Amniotic epithelial cell (primary cell): ENCODE measurements around the gene VSTM1.

ENCODE experiments used
- DNase-seq: peaks from one replicate; pipeline ENCODE4 v3.0.0-alpha.2; 2010; ENCODE audit warnings: low read depth

The VSTM1 gene

DNA sequence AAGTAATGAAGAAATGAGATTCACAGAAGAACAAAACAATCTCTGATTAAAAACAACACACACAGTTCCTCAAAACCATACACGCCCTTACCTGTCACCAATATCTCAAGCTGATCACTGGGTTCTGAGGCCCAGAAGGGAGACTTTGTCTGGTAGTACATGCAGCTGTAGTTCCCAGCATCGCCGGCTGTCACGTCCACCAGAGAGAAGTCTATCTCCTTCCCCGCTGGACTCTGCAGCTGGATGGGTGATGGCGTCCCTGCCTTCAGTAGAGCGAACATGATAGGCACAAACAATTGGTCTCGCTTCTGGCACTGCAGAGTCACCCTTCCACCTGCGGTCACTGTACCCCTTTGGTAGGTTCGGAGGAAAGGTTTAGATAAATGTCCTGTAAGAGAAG, 10.1 kb upstream of the VSTM1 start:
- DNase-seq, result no peak

DNA sequence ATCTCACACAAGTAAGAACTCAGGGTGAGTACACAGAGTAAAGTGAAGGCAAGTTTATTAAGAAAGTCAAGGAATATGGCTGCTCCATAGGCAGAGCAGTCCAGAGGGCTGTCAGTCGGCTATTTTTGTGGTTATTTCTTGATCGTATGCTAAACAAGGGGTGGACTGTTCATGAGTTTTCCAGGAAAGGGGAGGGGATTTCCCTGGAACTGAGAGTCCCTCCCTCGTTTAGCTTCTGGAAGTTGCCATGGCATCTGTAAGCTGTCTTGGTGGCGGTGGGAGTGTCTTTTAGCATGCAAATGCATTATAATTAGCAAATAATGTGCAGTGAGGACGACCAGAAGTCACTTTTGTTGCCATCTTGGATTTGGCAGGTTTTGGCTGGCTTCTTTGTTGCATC, 5.8 kb upstream of the VSTM1 start:
- DNase-seq, result no peak

DNA sequence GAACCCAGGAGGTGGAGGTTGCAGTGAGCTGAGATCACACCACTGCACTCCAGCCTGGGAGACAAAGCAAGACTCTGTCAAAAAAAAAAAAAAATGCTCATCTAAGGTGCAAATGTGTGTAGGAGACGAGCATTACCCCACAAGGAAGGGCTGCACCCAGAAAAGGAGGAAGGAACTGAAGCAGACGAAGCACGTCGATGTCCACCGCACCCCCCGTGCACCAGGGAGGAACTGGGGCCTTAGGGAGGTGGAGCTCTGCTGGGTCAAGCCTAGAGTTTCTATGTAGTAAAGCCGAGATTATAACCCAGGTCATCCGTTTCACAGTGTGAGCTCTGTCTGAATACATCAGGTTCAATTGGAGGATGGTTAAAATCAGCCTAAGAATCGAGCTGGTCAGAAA, 1.1 kb downstream of the VSTM1 start:
- DNase-seq, result no peak

DNA sequence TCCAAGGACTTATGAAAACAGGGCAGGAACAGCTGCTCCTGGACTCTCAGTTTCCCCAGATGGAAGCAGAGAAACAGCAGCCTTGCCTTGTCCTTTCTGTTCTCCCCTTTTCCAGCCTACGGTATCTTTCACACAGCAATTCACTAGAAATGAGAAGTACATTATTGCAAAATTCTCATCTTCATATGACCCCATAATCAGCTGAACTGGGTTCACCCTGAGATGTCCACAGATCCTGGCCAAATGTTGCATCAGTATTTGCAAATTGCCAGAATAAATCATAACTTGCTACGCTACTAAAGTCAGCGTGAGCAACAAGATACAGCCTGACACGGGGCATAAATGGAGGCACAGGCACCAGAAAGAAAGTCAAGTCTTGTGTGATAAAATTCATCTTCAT, 16.1 kb downstream of the VSTM1 start:
- DNase-seq, result no peak

DNA sequence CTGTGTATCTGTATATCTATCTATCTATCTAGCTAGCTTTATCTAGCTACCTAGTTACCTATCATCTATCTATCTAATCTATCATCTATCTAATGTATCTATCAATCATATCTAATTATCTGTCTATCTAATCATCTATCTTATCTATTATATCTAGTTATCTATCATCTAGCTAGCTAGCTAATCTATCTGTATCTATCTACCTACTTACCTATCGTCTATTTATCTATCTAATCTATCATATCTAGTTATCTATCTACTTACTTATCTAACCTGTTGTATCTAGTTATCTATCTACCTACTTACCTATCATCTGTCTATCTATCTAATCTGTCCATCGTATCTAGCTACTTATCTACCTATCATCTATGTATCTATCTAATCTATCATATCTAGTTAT, 17.9 kb downstream of the VSTM1 start:
- no peak for DNase-seq

DNA sequence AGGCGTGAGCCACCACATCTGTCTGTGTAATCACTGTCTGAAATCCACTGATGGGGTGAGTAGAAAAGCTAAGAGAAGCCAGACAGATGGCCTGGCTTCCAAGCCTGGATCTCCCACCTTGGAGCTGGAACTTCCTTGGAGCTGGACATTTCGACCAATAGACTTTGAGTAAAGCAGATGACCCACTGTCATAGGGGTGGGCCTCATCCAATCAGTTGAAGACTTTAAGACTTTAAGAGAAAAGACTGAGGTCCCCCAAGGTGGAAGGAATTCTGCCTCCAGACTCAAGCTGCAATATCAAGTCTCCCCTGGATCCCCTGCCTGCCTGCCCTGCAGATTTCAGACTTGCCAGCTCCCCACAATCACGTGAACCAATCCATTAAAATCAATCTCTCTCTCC, 20.7 kb downstream of the VSTM1 start:
- no peak for DNase-seq

DNA sequence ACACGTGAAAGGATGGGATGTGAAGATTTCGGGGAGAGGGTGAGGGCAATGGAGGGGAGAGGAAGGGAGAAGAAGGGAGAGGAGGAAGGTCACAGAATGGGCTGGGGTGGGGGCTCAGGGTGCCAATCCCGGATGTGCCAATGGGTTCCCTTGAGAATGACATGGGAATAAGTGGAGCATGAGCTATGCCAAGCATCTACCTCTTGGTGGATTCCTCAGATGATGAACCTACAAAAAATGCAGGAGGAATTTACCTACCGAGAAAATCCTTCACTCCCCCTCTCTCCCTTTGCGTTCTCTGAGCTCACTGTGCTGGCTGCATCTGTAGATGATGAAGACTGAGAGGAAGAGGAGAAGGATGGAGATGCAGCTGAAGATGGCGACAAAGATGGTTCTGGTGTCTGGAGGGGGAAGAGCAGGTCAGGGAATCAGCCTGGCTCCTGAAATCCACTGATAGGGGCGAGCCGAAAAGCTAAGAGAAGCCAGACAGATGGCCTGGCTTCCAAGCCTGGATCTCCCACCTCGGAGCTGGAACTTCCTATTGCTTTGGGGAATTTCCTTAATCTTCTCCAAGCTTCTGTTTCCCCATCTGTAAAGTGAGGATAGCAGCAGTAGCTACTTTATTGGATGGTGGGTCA, 21.6 kb downstream of the VSTM1 start:
- DNase-seq, result no peak

DNA sequence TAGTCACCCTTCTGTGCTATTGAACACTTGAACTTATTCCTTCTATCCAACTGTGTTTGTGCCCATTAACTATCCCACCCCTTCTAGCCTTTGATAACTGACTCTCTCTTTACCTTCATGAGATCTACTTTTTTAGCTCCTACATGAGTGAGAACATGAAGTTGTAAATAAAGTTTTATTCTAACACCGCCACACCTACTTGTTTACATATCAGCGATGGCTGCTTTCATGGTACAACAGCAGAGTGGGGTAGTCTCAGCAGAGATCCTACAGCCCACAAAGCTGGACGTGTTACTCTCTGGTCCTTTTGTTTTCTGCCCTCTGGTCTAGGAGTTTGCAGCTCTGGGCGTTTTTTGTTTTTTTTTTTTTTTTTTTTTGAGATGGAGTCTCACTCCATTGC, 23.7 kb downstream of the VSTM1 start:
- no peak for DNase-seq

DNA sequence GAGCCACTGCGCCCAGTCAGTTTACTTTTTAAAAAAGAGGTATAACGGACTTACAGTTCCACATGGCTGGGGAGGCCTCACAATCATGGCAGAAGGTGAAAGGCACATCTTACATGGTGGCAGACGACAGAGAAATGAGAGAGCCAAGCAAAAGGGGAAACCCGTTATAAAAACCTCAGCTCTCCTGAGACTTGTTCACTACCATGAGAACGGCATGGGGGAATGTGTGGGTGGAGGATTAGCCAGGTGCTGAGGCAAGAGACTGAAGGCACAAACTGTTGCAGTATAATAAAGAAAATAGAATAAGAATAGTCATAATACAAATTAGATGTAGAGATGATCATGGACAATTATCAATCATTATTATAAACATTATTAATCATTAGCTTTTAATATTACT, 27.2 kb downstream of the VSTM1 start:
- peak; percentile 43 for DNase-seq

DNA sequence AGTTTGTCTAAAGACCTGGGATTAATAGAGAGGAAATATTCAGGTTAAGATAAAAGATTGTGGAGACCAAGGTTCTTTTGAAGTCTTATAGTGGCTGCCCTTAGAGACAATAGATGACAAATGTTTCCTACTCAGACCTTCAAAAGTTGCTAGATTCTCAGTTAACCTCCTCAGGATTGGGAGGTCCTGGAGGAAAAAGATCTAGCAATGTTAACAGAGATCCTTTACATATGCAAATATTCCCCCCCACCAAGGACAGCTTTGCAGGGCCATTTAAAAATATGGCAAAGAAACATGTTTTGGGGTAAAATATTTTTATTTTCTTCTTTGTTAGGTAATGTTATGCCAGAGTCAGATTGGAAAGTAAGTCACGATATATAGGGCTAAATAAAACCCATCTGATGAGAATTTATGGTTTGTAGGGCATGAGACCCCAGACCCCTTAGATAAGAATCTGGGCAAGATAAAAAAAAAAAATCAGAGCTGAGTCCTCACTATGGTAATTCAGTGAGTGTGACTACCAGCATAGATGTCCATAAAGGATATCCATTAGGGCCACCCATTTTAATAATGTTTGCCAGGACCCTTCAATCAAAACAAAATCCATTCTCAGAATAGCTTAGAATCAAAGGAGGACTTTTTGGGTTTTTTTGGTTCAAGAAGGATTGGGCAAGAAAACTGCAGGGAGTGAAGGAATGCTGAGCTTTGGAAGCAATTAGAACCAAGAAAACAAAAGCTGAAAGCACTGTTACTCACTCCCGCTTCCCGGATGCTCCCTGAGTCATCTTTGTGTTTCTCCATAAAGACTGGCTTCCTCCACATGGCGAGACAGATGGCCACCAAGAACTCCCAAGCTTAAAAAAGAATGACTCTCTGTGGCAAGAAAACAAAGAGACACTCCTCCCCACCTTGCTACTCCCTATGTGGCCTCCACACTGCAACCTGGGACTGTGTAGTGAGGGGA, 28.2 kb downstream of the VSTM1 start:
- peak; percentile 82 for DNase-seq

DNA sequence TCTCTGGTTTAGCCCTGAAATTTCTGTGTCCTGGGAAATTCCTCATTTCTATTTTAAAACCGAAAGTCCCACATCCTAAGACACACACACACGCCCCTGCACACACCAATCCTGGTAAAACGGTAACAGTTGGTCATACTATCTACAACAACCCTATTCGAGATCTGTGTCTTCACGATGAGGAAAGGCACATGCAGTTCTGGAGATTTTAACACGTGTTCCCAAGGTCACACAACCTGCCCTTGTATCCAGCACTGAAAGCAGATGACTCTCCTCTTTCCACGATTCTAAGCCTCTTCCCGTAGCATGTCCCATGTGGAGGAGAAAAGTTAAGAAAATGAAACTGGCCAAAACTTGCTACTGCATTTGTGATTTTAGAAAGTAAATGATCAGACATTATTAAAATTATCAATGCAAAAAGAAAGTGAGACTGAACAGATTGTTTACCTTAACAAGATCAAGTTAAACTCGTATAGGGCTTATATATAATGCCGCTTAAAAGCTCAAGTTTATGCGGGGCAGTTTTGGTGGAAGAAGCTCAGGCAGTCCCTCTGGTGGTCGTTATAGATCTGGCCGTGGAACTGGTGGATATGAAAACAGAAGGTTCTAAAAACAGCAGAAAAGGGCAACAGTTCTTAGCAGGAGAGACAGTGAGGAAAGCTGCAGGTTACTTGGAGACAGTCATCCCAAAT, 32.7 kb downstream of the VSTM1 start:
- DNase-seq, result no peak

DNA sequence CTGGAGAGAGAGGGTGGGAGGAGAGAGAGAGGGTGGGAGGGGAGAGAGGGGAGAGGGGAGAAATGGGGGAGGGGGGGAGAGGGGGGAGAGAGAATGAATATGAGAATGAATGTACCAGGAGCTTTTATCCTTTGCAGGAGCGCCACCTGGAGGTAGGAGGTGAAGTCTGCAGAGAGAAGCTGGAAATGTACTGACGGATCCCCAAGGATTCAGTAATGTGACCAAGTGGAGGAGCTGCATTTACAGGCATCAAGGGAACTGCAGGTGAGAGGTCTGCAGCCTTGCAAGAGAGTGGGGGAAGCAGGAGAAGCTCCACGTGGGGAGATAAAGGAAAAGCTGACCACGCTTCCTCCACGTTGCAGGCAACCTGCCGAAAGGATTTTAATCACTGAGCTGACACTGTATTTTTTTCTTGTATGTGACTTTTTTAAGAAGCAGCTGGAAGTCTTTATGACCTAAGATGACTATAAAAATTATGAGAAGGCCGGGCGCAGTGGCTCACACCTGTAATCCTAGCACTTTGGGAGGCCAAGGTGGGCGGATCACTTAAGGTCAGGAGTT, 33.7 kb downstream of the VSTM1 start:
- peak; percentile 57 for DNase-seq

DNA sequence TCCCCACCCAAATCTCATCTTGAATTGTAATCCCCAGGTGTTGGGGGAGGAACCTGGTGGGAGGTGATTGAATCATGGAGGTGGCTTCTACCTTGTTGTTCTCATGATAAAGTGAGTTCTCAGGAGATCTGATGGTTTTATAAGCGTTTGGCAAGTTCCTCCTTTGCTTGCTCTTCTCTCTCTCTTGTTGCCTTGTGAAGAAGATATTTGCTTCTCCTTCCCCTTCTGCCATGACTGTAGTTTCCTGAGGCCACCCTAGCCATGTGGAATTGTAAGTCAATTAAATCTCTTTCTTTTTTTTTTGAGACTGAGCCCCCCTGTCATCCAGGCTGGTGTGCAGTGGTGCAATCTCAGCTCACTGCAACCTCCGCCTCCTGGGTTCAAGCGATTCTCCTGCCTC, 34.4 kb downstream of the VSTM1 start:
- no peak for DNase-seq

DNA sequence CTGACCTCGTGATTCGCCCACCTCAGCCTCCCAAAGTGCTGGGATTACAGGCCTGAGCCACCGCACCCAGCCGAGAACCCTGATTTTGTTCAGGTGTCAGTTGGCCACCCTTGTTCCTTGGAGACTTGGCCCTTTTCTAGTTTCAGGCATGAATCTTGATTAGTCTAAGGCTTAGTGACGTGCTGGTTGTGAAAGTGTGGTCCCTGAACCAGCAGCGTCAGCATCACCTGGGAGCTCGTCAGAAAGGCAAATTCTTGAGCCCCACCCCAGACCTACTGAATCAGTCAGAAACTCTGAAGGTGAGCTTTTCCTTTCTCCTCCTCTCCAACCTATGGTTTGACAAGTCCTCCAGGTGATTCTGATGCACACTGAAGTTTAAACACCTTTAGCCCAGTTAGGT, 37.0 kb downstream of the VSTM1 start:
- DNase-seq, result no peak

DNA sequence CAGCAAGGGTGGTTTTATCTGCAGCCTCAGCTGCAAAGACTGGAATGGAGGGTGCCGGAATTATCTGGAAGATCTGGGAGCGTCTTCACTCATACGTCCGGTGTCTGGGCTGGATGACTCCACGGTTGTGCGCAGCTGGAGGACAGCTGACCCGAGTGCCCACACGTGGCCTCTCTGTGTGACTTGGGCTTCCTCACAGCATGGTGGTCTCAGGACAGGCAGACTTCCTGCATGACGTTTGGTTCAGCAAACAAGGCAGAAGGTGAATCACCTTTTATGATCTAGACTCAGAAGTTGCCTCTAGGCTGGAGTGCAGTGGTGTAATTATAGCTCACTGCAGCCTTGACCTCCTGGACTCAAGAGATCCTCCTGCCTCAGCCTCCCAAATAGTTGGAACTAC, 39.0 kb downstream of the VSTM1 start:
- DNase-seq, result no peak

DNA sequence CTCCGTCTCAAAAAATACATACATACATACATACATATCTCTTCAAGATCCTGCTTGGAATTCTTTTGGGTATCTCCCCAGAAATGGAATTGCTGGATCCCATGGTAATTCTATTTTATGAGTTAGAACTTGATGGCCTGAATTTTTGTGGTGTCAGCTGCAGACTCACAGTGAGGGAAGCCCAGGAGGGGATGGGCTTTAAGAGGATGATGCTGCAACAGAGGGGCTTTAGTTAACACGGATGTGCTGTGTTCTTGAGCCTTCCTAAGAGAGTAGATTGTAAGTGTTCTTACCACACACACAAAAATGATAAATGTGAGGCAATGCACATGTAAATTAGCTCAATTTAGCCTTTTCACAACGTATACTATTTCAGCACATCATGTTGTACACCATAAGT, 40.5 kb downstream of the VSTM1 start:
- peak; percentile 71 for DNase-seq

DNA sequence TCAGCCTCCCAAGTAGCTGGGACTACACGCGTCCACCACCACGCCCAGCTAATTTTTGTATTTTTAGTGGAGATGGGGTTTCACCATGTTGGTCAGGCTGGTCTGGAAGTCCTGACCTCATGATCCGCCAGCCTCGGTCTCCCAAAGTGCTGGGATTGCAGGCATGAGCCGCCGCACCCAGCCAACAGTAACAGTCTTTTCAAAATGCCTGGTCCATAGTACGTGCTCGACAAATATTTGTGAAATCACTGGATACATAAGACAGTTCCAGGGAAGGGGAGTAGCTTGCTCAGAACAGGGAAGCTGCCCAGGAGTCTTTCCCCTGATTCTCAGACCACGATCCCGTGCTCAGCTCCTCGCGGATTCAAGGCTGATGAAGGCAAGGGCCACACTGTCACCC, 41.8 kb downstream of the VSTM1 start:
- no peak for DNase-seq

DNA sequence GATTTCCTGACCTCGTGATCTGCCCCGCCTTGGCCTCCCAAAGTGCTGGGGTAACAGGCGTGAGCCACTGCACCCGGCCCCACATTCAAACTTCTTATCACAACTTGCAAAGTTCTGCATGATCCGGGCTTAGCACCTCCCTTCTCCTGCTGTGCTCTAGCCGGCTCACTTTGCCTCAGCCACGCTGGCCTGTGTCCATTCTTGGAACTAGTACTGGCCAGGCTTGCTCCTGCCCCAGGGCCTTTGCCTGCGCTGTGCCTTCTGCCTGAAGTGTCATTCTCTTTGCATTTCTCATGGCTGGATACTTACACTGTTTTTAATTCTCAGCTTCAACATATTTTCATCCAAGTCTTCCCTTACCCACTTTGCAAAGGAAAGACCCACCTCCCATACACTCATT, 42.3 kb downstream of the VSTM1 start:
- no peak for DNase-seq

DNA sequence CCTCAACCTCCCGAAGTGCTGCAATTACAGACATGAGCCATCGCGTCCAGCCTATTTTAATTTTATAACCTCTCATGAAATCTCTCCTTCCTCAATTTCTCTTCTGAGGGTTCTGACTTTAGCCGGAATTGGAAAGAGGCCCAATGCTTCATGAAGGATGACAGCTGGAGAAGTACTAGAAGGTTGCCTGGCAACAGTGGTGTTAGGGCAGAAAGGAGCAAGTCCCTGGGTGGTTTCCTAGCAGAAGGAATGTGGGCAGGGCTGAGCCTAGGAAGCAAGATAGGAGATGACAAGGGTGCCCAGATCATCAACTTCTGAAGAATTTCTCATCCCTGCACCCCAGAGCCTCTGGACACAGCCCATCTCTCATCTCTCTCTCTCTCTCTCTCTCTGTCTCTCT, 46.4 kb downstream of the VSTM1 start:
- peak; percentile 81 for DNase-seq

DNA sequence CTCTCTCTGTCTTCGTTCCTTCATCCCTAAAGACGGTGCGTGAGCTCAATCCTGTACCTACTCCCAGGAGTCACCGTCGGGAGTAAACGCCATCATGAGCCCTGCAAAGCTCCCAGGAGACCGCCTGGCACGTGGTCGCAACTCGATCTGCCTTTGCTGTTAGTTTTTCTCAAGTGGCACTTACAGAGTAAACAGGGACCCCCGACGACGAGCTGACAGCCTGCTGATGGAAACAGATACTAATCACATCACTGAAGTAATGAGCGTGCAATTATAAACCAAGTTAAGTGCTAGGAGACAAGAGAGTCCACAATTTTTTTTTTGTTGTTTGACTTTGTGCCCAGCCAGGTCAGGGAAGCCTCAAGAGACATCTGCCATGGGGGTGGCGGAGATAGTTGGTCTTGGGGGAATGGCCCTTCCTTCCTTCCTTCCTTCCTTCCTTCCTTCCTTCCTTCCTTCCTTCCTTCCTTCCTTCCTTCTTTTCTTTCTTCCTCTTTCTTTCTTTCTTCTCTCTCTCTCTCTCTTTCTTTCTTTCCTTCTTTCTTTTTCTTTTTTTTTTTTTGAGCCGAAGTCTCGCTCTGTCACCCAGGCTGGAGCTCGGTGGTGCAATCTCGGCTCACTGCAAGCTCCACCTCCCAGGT, 48.7 kb downstream of the VSTM1 start:
- DNase-seq, result no peak

DNA sequence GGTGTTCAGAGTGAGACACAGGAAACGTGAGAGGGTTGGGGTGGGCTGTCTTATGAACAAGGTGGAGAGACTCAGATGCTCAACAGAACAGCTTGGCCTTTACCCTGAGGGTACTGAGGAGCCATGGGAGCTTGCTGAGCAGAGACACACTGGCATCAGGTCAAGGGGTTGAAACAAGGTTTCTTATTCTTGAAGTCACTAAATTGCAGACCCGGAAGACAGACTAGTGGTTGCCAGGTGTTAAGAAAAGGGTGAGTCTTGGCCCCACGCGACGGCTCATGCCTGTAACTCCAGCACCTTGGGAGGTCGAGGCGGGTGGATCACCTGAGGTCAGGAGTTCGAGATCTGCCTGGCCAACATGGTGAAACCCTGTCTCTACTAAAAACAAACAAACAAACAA, 49.8 kb downstream of the VSTM1 start:
- no peak for DNase-seq

DNA sequence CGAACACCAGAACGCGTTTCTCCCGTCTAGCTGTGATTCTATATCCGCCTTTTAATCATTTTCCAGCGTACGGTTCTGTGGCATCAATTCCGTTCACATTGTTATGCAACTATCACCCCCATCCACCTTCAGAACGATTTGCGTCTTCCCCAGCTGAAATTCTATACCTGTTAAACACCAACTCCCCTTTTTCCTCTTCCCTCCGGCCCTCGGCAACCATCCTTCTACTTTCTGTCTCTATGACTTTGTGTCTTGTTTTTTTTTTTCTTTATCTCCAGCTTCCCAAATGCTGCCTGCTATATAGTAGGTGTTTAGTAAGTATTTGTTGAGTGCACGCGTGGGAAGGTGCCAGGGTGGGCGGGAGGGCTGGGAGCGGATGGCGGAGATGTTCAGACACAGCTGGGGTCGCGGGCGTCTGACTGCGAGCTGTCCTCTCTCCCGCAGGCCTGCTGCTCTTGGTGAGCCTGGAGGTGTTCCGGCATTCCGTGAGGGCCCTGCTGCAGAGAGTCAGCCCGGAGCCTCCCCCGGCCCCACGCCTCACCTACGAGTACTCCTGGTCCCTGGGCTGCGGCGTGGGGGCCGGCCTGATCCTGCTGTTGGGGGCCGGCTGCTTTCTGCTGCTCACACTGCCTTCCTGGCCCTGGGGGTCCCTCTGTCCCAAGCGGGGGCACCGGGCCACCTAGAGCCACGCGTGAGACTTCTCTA, 52.0 kb downstream of the VSTM1 start:
- DNase-seq, result no peak
